ENCODE data around the gene OR1B1.

The OR1B1 gene

GRCh38 chr9:122656378-122656777, 1.0 kb downstream of the OR1B1 start:
- TF ChIP-seq TAF1 (IDR thresholded peaks at IDR 0.05; ENCODE audit: borderline replicate concordance, insufficient read depth, low read length): no peak
- TF ChIP-seq POLR2AphosphoS5 (IDR thresholded peaks at IDR 0.05; ENCODE audit: low read depth, low read length): no peak
- no peak for TF ChIP-seq FOXP2 (optimal IDR thresholded peaks at IDR 0.05; ENCODE audit: borderline replicate concordance, extremely low read depth, extremely low read length, insufficient read depth)
- TF ChIP-seq SIN3A (IDR thresholded peaks at IDR 0.05; ENCODE audit: borderline replicate concordance, insufficient read depth, low read length): no peak
- no peak for TF ChIP-seq REST (IDR thresholded peaks at IDR 0.05; ENCODE audit: insufficient read depth in 1 of 2, low read depth in 2 of 2, low read length in 2 of 2)

- TF ChIP-seq FOXP2 (optimal IDR thresholded peaks at IDR 0.05; ENCODE audit: borderline replicate concordance, extremely low read depth, extremely low read length, insufficient read depth) (no peak), REST (IDR thresholded peaks at IDR 0.05; ENCODE audit: insufficient read depth in 1 of 2, low read depth in 2 of 2, low read length in 2 of 2) (peak; percentile 83 to 93)
These were observed 15.2 kb downstream of the OR1B1 start for GRCh38 chr9:122642226-122642625.

GRCh38 chr9:122619996-122620395, 37.4 kb downstream of the OR1B1 start:
- TF ChIP-seq TAF1 (IDR thresholded peaks at IDR 0.05; ENCODE audit: borderline replicate concordance, insufficient read depth, low read length) (no peak), POLR2AphosphoS5 (IDR thresholded peaks at IDR 0.05; ENCODE audit: low read depth, low read length) (no peak), FOXP2 (optimal IDR thresholded peaks at IDR 0.05; ENCODE audit: borderline replicate concordance, extremely low read depth, extremely low read length, insufficient read depth) (no peak), SIN3A (IDR thresholded peaks at IDR 0.05; ENCODE audit: borderline replicate concordance, insufficient read depth, low read length) (no peak), REST (IDR thresholded peaks at IDR 0.05; ENCODE audit: insufficient read depth in 1 of 2, low read depth in 2 of 2, low read length in 2 of 2) (no peak)

- TF ChIP-seq TAF1 (IDR thresholded peaks at IDR 0.05; ENCODE audit: borderline replicate concordance, insufficient read depth, low read length) (no peak), FOXP2 (optimal IDR thresholded peaks at IDR 0.05; ENCODE audit: borderline replicate concordance, extremely low read depth, extremely low read length, insufficient read depth) (no peak), POLR2AphosphoS5 (IDR thresholded peaks at IDR 0.05; ENCODE audit: low read depth, low read length) (no peak)
These were observed 43.1 kb downstream of the OR1B1 start, which contains the start of gene OR1Q1 for GRCh38 chr9:122614362-122614761. Gene OR1Q1, plus strand, starts transcription at chr9:122614738. Its CDS starts 0 bp downstream, at chr9:122614738.

GRCh38 chr9:122609804-122610203, 47.6 kb downstream of the OR1B1 start:
- TF ChIP-seq TAF1 (IDR thresholded peaks at IDR 0.05; ENCODE audit: borderline replicate concordance, insufficient read depth, low read length) (no peak), POLR2AphosphoS5 (IDR thresholded peaks at IDR 0.05; ENCODE audit: low read depth, low read length) (no peak), SIN3A (IDR thresholded peaks at IDR 0.05; ENCODE audit: borderline replicate concordance, insufficient read depth, low read length) (no peak)

GRCh38 chr9:122606587-122606986, 50.8 kb downstream of the OR1B1 start:
- TF ChIP-seq SIN3A (IDR thresholded peaks at IDR 0.05; ENCODE audit: borderline replicate concordance, insufficient read depth, low read length): no peak
- TF ChIP-seq TAF1 (IDR thresholded peaks at IDR 0.05; ENCODE audit: borderline replicate concordance, insufficient read depth, low read length): no peak

GRCh38 chr9:122605691-122606090, 51.7 kb downstream of the OR1B1 start:
- TF ChIP-seq TAF1 (IDR thresholded peaks at IDR 0.05; ENCODE audit: borderline replicate concordance, insufficient read depth, low read length): no peak
